A204.1 (cell line): ENCODE results near the gene C15orf40.
"Not testable (repeated sequence)": the region's sequence is repeated elsewhere in the genome, so short reads cannot be mapped to it uniquely, and the experiment has no call there.

Experiments used
- FAIRE-seq: peaks from 2 replicates; lab custom pipeline; 2012; peaks lifted over from hg19 to GRCh38; lab: Jason Lieb, UNC

Gene C15orf40

GRCh38 chr15:83011271-83012075 lies at the start of gene C15orf40:
Gene C15orf40, minus strand, starts transcription at chr15:83011639. Its CDS starts 32 bp downstream, at chr15:83011607.
- no peak for FAIRE-seq

- FAIRE-seq: no peak
Measured at GRCh38 chr15:83057696-83058376, 46.4 kb upstream of the C15orf40 start.

- no peak for FAIRE-seq
Measured at GRCh38 chr15:83057002-83057401, 45.6 kb upstream of the C15orf40 start.

GRCh38 chr15:83053151-83053550 lies 41.7 kb upstream of the C15orf40 start:
- FAIRE-seq: no peak

GRCh38 chr15:83046558-83047127 lies 35.2 kb upstream of the C15orf40 start:
- FAIRE-seq: no peak

GRCh38 chr15:83044156-83044555 lies 32.7 kb upstream of the C15orf40 start:
- no peak for FAIRE-seq

GRCh38 chr15:83039206-83039605 lies 27.8 kb upstream of the C15orf40 start:
- no peak for FAIRE-seq

- no peak for FAIRE-seq
Measured at GRCh38 chr15:83036253-83036652, 24.8 kb upstream of the C15orf40 start.

- FAIRE-seq: not testable (repeated sequence)
Measured at GRCh38 chr15:83031234-83031633, 19.8 kb upstream of the C15orf40 start.

GRCh38 chr15:83030021-83030420 lies 18.6 kb upstream of the C15orf40 start:
- FAIRE-seq: no peak

- FAIRE-seq: no peak
Measured at GRCh38 chr15:83018436-83018835, 7.0 kb upstream of the C15orf40 start.

- FAIRE-seq: no peak
Measured at GRCh38 chr15:83016906-83017305, 5.5 kb upstream of the C15orf40 start.

- FAIRE-seq: no peak
Measured at GRCh38 chr15:83015361-83015760, 3.9 kb upstream of the C15orf40 start.

GRCh38 chr15:83014205-83014653 lies 2.8 kb upstream of the C15orf40 start:
- no peak for FAIRE-seq

GRCh38 chr15:83012636-83013035 lies 1.2 kb upstream of the C15orf40 start:
- no peak for FAIRE-seq

- no peak for FAIRE-seq
Measured at GRCh38 chr15:83012076-83012426, 612 bp upstream of the C15orf40 start.

- no peak for FAIRE-seq
Measured at GRCh38 chr15:83010709-83011270, 649 bp downstream of the C15orf40 start.

- FAIRE-seq: not testable (repeated sequence)
Measured at GRCh38 chr15:83000672-83001031, 10.8 kb downstream of the C15orf40 start.

- FAIRE-seq: peak; percentile 84
Measured at GRCh38 chr15:82999905-83000671, 11.4 kb downstream of the C15orf40 start.

GRCh38 chr15:82999426-82999825 lies 12.0 kb downstream of the C15orf40 start:
- FAIRE-seq: no peak

GRCh38 chr15:82995938-82996337 lies 15.5 kb downstream of the C15orf40 start:
- no peak for FAIRE-seq

GRCh38 chr15:82995076-82995475 lies 16.4 kb downstream of the C15orf40 start:
- FAIRE-seq: no peak
